ENCODE results near the gene IRF8. TPM values are rescaled to one million over a fixed set of nuclear protein-coding genes. Genes with fewer than 3 reads are reported as not detected.

Gene IRF8
- total RNA-seq, 1 donor from 2014 or later = 0.59 TPM

DNA sequence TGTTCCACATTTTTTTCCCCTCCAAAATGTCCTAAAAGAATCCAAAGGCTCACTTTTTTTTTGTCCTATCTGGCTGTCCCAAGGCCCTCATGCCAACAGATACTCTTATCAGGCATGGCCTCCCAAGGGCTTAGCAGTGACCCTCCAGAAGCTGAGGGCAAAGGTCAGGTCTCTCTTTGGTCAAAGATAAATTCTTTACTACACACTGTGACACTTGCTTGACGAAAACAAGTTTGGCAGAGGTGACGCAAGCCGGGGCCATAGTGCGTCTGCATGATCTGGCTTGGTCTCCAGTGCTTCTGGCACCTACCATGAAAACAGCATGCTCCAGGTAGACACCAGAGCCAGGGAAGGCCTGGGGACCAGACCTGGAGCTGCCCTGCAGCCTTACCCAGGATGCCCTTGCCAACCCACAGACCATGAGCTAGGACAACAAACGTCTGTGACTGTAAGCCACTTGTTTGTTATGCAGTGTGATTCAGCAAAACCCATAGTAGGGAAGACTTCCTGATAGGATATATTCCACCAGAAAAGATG, 48.5 kb upstream of the IRF8 start:
- no peaks in the 10 kb centered on the region for H4K20me1 ChIP-seq (ENCODE audit: insufficient read depth, low read length)
- Mint-ChIP-seq H3K27me3 (ENCODE audit: low read depth, unreplicated experiment) (peaks cover 45% of the 10 kb centered on the region), H3K4me1 (ENCODE audit: low read depth, unreplicated experiment) (no peaks in the 10 kb centered on the region), H3K9me3 (ENCODE audit: unreplicated experiment) (peaks cover 10% of the 10 kb centered on the region), H3K4me3 (ENCODE audit: unreplicated experiment) (no peak overlapping the region), H3K27ac (ENCODE audit: unreplicated experiment) (no peak overlapping the region), H3K36me3 (ENCODE audit: low read depth, unreplicated experiment) (no peaks in the 10 kb centered on the region)
- H3K4me3 ChIP-seq (ENCODE audit: insufficient read depth, low read depth, low read length) = no peak overlapping the region
- no peak overlapping the region for H3K27ac ChIP-seq (ENCODE audit: low read depth, low read length)
- no peaks in the 10 kb centered on the region for H3K4me1 ChIP-seq (ENCODE audit: insufficient read depth, low read length)
- peaks cover 13% of the 10 kb centered on the region for H3K27me3 ChIP-seq (ENCODE audit: insufficient read depth, low read length)
- H3K4me2 ChIP-seq (ENCODE audit: low read length) = no peak overlapping the region
- no peak overlapping the region for H2AFZ ChIP-seq (ENCODE audit: low read depth, low read length)
- FAIRE-seq (no peak), DNase-seq (ENCODE audit: low read depth) (no peak)
- TF ChIP-seq EZH2 (IDR thresholded peaks at IDR 0.05; ENCODE audit: insufficient read depth, low read length) = no peak
- TF ChIP-seq CTCF (IDR thresholded peaks at IDR 0.05; ENCODE audit: insufficient read depth, low read depth, low read length) = no peak
- H3K36me3 ChIP-seq (ENCODE audit: insufficient read depth, low read length) = no peaks in the 10 kb centered on the region
- H3K79me2 ChIP-seq (ENCODE audit: insufficient read depth, low read length) = no peaks in the 10 kb centered on the region
- H3K9me3 ChIP-seq (ENCODE audit: insufficient read depth, low read depth, low read length) = no peaks in the 10 kb centered on the region
- H3K9ac ChIP-seq (ENCODE audit: low read length) = no peak overlapping the region

GRCh38 chr16:85851034-85851785, 47.8 kb upstream of the IRF8 start:
- Mint-ChIP-seq H3K36me3 (ENCODE audit: low read depth, unreplicated experiment) (no peaks in the 10 kb centered on the region), H3K4me1 (ENCODE audit: low read depth, unreplicated experiment) (no peaks in the 10 kb centered on the region), H3K27me3 (ENCODE audit: low read depth, unreplicated experiment) (peaks cover 51% of the 10 kb centered on the region), H3K27ac (ENCODE audit: unreplicated experiment) (no peak overlapping the region), H3K4me3 (ENCODE audit: unreplicated experiment) (no peak overlapping the region), H3K9me3 (ENCODE audit: unreplicated experiment) (peaks cover 14% of the 10 kb centered on the region)
- H3K79me2 ChIP-seq (ENCODE audit: insufficient read depth, low read length) = no peaks in the 10 kb centered on the region
- H3K4me2 ChIP-seq (ENCODE audit: low read length) = no peak overlapping the region
- no peaks in the 10 kb centered on the region for H3K4me1 ChIP-seq (ENCODE audit: insufficient read depth, low read length)
- no peak overlapping the region for H3K4me3 ChIP-seq (ENCODE audit: insufficient read depth, low read depth, low read length)
- no peak for TF ChIP-seq CTCF (IDR thresholded peaks at IDR 0.05; ENCODE audit: insufficient read depth, low read depth, low read length)
- TF ChIP-seq EZH2 (IDR thresholded peaks at IDR 0.05; ENCODE audit: insufficient read depth, low read length) = no peak
- no peak overlapping the region for H3K9ac ChIP-seq (ENCODE audit: low read length)
- no peaks in the 10 kb centered on the region for H3K9me3 ChIP-seq (ENCODE audit: insufficient read depth, low read depth, low read length)
- H4K20me1 ChIP-seq (ENCODE audit: insufficient read depth, low read length) = no peaks in the 10 kb centered on the region
- H3K36me3 ChIP-seq (ENCODE audit: insufficient read depth, low read length) = no peaks in the 10 kb centered on the region
- H3K27me3 ChIP-seq (ENCODE audit: insufficient read depth, low read length) = peaks cover 13% of the 10 kb centered on the region
- no peak overlapping the region for H2AFZ ChIP-seq (ENCODE audit: low read depth, low read length)
- no peak overlapping the region for H3K27ac ChIP-seq (ENCODE audit: low read depth, low read length)
- no peak for FAIRE-seq
- DNase-seq (ENCODE audit: low read depth) = no peak

Data from astrocyte (in vitro differentiated cells and primary cell).